Skin of body (tissue), 2 donors: Measurements from ENCODE around the gene TEX22. TPM values are rescaled to one million over a fixed set of nuclear protein-coding genes. Genes with fewer than 3 reads are reported as not detected.

Experiments used
- DNase-seq: peaks from one replicate; lab custom pipeline; 2025; lab: John Stamatoyannopoulos, UW
- total RNA-seq: library from RNA; depleted of rRNA; stranded (reverse); fragments of >200 nt; gene quantifications from one replicate; pipeline ENCODE4 v1.2.3, GENCODE V29; 2014

The TEX22 gene
- total RNA-seq, 1 donor from 2014 or later: 0.20 TPM

DNA sequence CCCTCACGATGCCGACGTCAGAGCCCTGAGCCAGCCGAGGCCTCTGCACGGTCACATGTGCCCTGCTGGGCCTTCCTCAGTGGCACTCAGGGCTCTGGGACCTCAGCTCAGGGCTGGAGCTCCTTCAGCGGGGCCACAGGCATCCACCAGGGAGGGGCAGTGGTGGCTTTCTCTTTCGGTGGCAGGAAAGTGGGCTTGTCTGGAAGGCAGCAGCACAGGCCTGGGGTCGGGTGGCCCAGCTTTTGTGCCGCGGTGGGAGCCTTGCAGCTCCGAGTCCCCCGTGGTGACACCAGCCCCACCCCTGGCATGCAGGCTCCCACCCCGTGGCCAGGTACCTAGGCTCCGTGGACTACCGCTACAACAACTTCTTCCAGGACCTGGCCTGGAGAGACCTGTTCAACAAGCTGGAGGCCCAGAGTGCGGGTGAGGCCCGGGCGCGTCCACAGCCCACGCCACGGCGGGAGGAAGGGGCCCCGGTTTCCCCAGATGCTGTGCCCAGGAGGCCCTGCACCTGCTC is 14.2 kb upstream of the TEX22 start:
- no peak for DNase-seq

- DNase-seq: no peak
Observed at GRCh38 chr14:105384605-105385321, 13.6 kb upstream of the TEX22 start.

DNA sequence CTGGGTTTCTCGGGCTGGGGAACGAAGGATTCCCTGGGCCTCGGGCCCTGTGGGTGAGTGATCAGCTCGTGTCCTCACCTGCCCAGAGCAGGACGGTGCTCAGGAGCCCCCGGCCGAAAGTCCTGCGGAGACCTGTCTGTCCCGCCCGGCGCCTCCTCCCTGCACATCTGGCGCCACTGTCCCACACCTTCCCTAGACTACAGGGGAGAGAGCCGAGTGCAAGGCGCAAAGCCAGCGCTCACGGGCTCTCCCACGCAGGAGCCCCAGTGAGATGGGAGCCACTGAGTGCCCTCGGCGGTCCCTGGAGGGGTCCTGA is 13.1 kb upstream of the TEX22 start:
- no peak for DNase-seq

DNA sequence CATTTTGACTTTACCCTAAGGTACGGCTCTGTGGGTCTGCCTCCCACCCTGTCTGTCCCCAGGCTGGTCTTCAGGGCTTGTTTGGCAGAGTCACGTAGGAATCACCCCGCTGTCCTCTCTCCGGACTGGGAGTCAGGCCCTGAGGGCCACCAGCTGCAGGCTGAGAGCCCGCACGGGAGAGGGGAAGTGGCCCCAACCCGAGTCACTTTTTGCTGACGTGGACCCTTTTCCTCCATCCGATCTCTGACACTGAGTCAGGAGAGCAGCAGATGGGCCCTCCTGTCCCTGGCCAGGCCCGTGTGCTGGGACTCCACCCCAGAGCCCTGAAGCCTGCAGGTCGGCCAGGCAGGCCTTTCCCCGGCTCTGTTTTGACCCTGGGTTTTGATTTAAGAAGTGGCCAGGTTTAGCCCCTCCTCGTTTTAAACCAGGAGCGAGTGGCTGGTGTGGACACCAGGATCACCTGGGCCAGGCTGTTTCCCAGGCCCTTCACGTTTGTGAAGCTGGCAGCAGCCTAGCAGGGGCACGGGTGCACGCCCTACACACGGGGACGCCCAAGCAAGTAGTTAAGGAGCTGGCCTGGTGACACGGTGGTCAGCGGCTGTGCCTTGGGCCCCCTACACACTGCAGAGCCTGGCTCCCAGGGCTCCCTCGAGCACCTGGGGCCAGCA is 12.5 kb upstream of the TEX22 start:
- no peak for DNase-seq

GRCh38 chr14:105386581-105387529 is 11.5 kb upstream of the TEX22 start:
- no peak for DNase-seq

GRCh38 chr14:105387530-105387922 is 10.8 kb upstream of the TEX22 start:
- DNase-seq: no peak

DNA sequence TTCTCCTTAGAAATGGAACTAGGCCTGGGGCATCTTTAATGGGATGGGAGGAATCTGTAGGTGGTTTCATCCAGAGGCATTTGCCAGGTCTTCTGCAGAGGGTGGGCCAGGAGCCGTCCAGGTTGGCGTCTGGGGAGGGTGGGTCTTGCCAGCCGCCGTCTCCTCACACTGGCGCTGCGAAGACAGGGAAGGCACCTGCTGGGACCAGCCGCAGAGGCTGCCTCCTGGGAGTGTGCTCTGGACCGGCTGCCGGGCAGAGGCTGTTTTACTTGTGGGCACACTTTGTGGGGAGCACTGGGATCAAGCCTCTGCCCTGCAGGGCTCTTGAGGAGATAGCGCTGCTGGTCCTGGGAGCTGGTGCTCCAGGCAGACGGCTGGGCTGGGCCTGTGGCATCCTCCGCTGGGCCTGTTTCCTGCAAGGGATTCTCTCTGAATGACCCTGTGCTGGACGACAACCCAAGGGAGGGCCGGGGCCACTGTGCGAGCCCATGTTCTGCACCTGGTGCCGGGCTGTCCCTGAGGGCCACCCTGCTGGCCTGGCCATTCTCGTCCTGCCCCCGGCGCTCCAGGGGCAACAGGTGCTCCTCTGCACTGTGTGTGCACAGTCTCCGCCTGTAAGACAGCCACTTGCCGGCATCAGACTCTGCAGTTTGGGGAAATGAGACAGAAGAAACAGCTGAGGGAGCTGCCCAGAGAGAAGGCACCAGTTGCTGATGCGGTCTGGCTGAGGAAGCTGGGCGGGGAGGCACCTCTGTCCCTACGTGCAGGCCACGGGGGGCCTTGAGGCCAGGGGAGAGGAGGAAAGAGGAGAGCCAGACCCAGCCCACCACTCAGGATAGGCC is 10.0 kb upstream of the TEX22 start:
- DNase-seq: no peak

DNA sequence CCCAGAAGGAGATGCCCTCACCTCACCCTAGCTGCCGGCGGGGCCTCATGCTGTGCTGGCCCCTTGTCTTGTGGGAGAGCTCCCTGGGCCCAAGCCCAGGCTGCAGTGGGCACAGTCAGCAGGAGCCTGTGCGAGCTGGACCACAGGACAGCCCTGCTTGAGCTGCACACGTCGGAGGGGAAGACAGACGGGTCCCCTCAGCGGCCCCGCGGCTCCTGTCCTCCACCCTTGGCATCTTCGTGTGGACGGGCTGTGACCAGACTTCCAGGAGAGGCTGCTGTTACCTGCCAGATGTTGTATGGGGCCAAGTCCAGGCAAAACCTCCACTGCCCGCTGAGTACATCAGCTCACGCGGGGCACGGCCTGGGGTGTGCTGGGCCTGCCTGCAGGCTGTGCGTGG is 9.4 kb upstream of the TEX22 start:
- DNase-seq: no peak

DNA sequence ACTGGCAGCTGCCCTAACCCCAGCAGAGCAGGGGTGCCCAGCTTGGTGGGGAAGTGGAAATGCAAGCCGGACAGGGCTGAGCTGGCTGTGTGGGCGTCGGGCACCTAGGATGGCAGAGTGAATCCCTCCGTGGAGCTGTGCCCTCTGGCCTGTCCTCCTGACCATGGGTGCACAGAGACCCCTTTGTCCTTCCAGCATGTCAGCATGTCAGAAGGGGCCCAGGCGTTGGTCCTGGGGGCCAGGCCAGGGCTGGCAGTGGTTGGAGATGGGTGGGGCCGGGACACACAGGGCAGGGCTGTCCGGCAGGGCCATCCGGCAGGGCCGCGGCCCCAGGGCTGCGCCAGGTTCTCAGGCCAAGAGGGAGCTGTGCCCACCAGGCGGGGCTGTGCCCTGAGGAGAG is 8.8 kb upstream of the TEX22 start:
- no peak for DNase-seq

DNA sequence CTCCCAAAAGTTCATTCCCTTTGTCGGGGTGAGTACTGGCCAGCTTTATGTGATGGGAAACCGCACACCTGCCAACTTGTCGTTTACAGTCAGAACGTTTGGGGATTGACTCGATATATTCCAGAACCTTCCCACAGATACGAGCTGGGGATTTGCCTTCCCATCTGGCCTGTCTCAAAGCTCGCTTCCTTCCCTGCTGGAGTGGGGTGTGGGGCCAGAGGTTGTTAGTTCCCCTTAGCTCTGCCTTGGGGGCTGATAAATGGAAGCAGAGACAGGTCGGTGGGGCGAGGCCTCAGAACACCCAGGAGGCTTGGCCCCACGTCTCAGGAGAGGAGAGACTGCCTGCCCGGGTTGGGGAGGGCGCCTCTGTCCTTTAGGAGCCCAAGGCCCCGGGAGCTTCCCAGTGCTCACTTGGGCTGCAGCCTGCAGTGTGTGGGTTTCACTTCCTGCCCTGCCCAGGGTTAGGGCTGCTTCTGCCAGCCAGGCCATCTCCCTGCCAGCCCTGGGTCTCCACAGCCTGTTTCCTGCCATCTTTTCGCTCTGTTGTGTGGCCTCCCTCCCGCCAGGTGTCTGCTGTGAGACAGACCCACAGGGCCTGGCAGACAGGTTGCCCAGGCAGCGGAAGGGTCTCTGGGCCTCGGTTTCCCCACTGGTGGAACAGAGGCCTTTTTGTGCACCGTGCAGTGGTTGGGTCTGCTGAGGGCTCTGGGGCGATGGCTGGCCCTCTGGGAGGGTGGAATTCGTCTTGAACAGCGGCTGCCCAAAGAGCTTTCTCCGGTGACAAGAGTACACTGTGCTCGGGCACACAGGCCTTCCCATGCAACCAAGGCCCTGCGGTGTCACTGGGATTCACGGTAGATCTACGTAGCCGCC is 8.1 kb upstream of the TEX22 start:
- DNase-seq: no peak

DNA sequence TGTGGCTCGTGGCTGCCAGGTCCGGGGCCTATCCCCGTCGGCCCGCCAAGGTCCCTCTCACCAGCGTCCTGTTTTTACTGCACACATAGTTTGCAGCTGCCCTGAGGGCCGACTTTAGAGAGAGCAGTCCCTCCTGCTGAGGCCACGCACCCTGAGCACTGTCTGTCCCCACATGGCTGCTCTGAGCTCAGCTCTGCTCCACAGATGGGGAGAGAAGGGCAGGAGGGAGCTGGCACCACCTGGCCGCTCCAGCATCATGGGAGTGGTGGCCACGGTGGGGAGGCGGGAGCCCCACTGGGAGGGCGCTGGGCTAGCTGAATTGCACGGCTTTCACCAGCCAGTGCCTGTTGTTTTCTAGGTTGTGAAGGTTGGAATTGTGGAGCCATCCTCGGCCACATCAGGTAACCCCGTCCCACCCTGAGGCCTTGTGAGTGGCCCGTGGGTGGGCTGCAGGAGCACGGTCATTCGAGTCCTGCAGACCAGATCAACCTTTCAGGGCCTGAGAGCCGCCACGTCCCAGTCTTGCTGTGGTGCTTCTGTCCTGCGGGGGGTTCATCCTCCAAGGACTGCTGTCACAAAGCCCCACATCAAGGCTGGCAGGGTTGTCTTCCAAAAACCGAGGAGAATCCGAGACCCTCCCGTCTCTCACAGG is 7.4 kb upstream of the TEX22 start:
- DNase-seq: no peak

DNA sequence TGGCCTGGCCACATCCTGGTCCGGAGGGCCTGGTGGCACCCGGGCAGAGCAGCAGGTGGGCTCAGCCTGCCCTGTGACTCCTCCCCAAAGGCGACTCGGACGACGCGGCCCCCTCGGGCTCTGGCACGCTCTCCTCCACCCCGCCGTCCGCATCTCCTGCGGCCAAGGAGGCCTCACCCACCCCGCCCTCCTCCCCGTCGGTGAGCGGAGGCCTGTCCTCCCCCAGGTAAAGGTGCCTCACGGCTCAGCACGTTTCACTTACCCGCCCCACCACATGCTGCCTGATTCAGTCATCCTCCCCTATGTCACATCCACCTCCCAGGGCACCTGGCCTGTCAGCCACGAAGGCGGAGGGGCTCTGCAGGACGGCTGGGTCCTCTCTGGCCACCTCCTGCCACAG is 6.8 kb upstream of the TEX22 start:
- no peak for DNase-seq

GRCh38 chr14:105392131-105393090 is 5.9 kb upstream of the TEX22 start:
- no peak for DNase-seq

- DNase-seq: no peak
Observed at GRCh38 chr14:105393151-105393550, 5.2 kb upstream of the TEX22 start.

DNA sequence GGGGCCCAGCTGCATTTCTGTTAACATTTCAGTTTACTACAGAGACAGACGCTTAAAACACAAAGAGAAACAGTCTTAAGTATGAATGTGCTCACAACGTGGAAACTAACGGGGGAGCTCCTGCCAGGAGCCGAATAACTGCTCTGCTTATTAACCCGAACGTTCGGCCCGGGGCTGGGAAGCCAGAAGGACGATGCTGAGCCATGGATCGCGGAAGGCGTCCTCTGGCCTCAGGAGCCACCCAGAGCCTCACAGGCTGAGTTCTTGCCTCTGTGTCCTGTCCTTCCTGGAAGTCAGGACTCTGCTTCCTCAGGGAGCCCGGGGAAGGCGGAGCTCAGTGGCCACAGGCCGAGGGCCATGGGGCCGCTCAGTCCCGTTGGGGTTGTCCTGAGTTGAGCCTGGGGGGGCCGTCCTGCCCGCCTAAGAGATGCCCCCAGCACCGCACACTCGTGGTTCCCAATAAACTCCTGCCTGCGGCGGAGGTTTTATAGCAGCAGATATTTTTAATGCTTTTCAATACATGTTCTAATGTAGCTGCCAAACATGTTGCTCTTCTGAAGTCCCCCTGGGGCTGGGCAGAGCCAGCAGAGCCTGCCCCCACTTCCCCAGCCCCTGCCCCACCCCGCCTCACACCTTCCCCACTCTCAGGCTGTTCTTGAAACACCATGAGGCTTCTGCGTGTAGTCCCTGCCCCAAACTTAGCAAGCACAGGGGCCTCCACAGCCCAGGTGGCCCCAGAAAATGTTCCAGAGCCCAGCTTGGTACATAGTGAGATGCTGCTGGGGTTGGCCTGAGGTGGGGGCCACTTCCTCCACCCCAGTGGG is 3.4 kb upstream of the TEX22 start:
- no peak for DNase-seq

GRCh38 chr14:105395538-105395854 is 2.8 kb upstream of the TEX22 start:
- no peak for DNase-seq

- no peak for DNase-seq
Observed at GRCh38 chr14:105397350-105397931, 897 bp upstream of the TEX22 start.
